HG02981 (cell line): ENCODE results near the gene GOLGA8N.
"Not testable (repeated sequence)": the region's sequence is repeated elsewhere in the genome, so short reads cannot be mapped to it uniquely, and the experiment has no call there.

Source experiments
- ATAC-seq: cut with Tn5 transposase; IDR thresholded peaks from one replicate; pipeline ENCODE4 v1.9.1; 2021; ENCODE audit warnings: mild to moderate bottlenecking, moderate library complexity; ENCODE audit not compliant: unreplicated experiment

GOLGA8N gene

GRCh38 chr15:32593151-32593550 is at the start of gene GOLGA8N:
TSS of gene GOLGA8N (plus strand) at chr15:32593456.
- ATAC-seq, result not testable (repeated sequence)

GRCh38 chr15:32543456-32543855 is 49.8 kb upstream of the GOLGA8N start:
- ATAC-seq, result not testable (repeated sequence)

- not testable (repeated sequence) for ATAC-seq
Measured at GRCh38 chr15:32545129-32545528, 48.1 kb upstream of the GOLGA8N start.

- not testable (repeated sequence) for ATAC-seq
Measured at GRCh38 chr15:32554587-32554986, 38.7 kb upstream of the GOLGA8N start.

- ATAC-seq, result not testable (repeated sequence)
Measured at GRCh38 chr15:32562198-32562597, 31.1 kb upstream of the GOLGA8N start.

GRCh38 chr15:32568988-32569387 is 24.3 kb upstream of the GOLGA8N start:
- ATAC-seq, result not testable (repeated sequence)

GRCh38 chr15:32578482-32578881 is 14.8 kb upstream of the GOLGA8N start:
- not testable (repeated sequence) for ATAC-seq

GRCh38 chr15:32585844-32586243 is 7.4 kb upstream of the GOLGA8N start:
- not testable (repeated sequence) for ATAC-seq

GRCh38 chr15:32609518-32609917 is 16.3 kb downstream of the GOLGA8N start:
- not testable (repeated sequence) for ATAC-seq

- not testable (repeated sequence) for ATAC-seq
Measured at GRCh38 chr15:32610719-32611118, 17.5 kb downstream of the GOLGA8N start.

GRCh38 chr15:32614712-32615050 is 21.4 kb downstream of the GOLGA8N start:
- peak; percentile 24 for ATAC-seq

GRCh38 chr15:32615051-32615870 is 22.0 kb downstream of the GOLGA8N start, which contains the start of gene ARHGAP11A:
TSS of gene ARHGAP11A (plus strand) at chr15:32615504. CDS start at chr15:32616212, 708 bp downstream.
- peak; percentile 68 for ATAC-seq

- not testable (repeated sequence) for ATAC-seq
Measured at GRCh38 chr15:32615871-32616426, 22.7 kb downstream of the GOLGA8N start.

- no peak for ATAC-seq
Measured at GRCh38 chr15:32636410-32636809, 43.2 kb downstream of the GOLGA8N start.

- ATAC-seq, result no peak
Measured at GRCh38 chr15:32636908-32637567, 43.8 kb downstream of the GOLGA8N start.

GRCh38 chr15:32637704-32638103 is 44.4 kb downstream of the GOLGA8N start:
- ATAC-seq, result no peak

- ATAC-seq, result no peak
Measured at GRCh38 chr15:32641517-32642059, 48.3 kb downstream of the GOLGA8N start, which contains the start of gene SCG5. TSS of gene SCG5 (plus strand) at chr15:32641710. CDS start at chr15:32643593, 1,883 bp downstream.

- no peak for ATAC-seq
Measured at GRCh38 chr15:32642667-32643435, 49.6 kb downstream of the GOLGA8N start.

- ATAC-seq, result no peak
Measured at GRCh38 chr15:32643907-32644445, 50.7 kb downstream of the GOLGA8N start.

- no peak for ATAC-seq
Measured at GRCh38 chr15:32646291-32646690, 53.0 kb downstream of the GOLGA8N start.
